Panc1 (cell line): ENCODE data around the gene RPSA. TPM values are rescaled to one million over a fixed set of nuclear protein-coding genes. Genes with fewer than 3 reads are reported as not detected.
"Not testable (repeated sequence)": the region's sequence is repeated elsewhere in the genome, so short reads cannot be mapped to it uniquely, and the experiment has no call there.

ENCODE experiments used
- ATAC-seq: fragments of 200-7000 bp; cut with Tn5 transposase; 2 replicates; pipeline ENCODE4 v1.9.1; 2020; ENCODE audit warnings: mild to moderate bottlenecking, moderate library complexity
- BruUV-seq: library from RNA; stranded (reverse); fragments of 400-500 nt; replicated peaks from 2 replicates; lab custom pipeline; 2021; lab: Mats Ljungman, UMichigan
- CTCF ChIA-PET: fragments of 300-600 bp; sonication (Branson Sonifier 250); formaldehyde crosslinking; loops from one replicate; lab custom pipeline; 2022; ENCODE audit warnings: antibody characterized with exemption; lab: Charles Lee
- POLR2A ChIA-PET: fragments of 300-600 bp; sonication (Branson Sonifier 250); formaldehyde crosslinking; loops from one replicate; lab custom pipeline; 2022; ENCODE audit warnings: antibody characterized with exemption; lab: Charles Lee
- DNase-seq: peaks from one replicate; pipeline ENCODE4 v3.0.0-alpha.2; 2010; ENCODE audit warnings: low read depth, low spot score
- H3K27ac ChIP-seq: 2 replicates; pipeline ENCODE4 v1.5.1; 2011; ENCODE audit warnings: mild to moderate bottlenecking, low read length, inconsistent platforms
- H3K27me3 ChIP-seq: fragments of 200-500 bp; sonication (Bioruptor generic); 2 replicates; pipeline ENCODE4 v1.6.0; 2014; ENCODE audit warnings: low read length, inconsistent platforms; ENCODE audit not compliant: control insufficient read depth, insufficient read depth
- H3K36me3 ChIP-seq: fragments of 200-500 bp; sonication (Bioruptor generic); 2 replicates; pipeline ENCODE4 v1.5.1; 2014; ENCODE audit warnings: inconsistent platforms, mild to moderate bottlenecking, low read length, moderate library complexity; ENCODE audit not compliant: control insufficient read depth, insufficient read depth
- H3K4me1 ChIP-seq: 2 replicates; pipeline ENCODE4 v1.5.1; 2011; ENCODE audit warnings: inconsistent platforms, mild to moderate bottlenecking, low read length, moderate library complexity; ENCODE audit not compliant: control insufficient read depth, insufficient read depth
- H3K4me3 ChIP-seq, 2 experiments: 2 replicates each; pipeline ENCODE4 v1.5.1; 2011 to 2012; ENCODE audit warnings: low read depth in 2 of 2, low read length in 2 of 2, mild to moderate bottlenecking in 2 of 2, inconsistent platforms in 1 of 2, moderate library complexity in 1 of 2
- H3K9me3 ChIP-seq: fragments of 200-500 bp; sonication (Bioruptor generic); 2 replicates; pipeline ENCODE4 v1.5.1; 2014; ENCODE audit warnings: low read depth, mild to moderate bottlenecking, inconsistent platforms, low read length, moderate library complexity; ENCODE audit not compliant: control insufficient read depth, insufficient read depth
- CTCF ChIP-seq: fragments of 450-650 bp; IDR thresholded peaks from 2 replicates; pipeline ENCODE4 v1.5.1; 2017; ENCODE audit warnings: mild to moderate bottlenecking
- POLR2AphosphoS5 ChIP-seq: IDR thresholded peaks from 2 replicates; pipeline ENCODE4 v1.6.1; 2012; ENCODE audit warnings: mild to moderate bottlenecking, low read depth, low read length, moderate library complexity
- REST ChIP-seq, 2 experiments: IDR thresholded peaks; 2 replicates each; pipeline ENCODE4 v1.6.1; 2011 to 2012; ENCODE audit warnings: low read depth in 2 of 2, control low read depth in 1 of 2, low read length in 1 of 2, mild to moderate bottlenecking in 1 of 2, moderate library complexity in 1 of 2; ENCODE audit not compliant: insufficient read depth in 1 of 2
- SIN3A ChIP-seq: IDR thresholded peaks from 2 replicates; pipeline ENCODE4 v1.6.1; 2012; ENCODE audit warnings: low read depth, mild to moderate bottlenecking, low read length, moderate library complexity, borderline replicate concordance; ENCODE audit not compliant: insufficient read depth
- TCF7L2 ChIP-seq: IDR thresholded peaks from 2 replicates; pipeline ENCODE4 v1.6.1; 2011; ENCODE audit warnings: mild to moderate bottlenecking, low read depth, low read length, inconsistent platforms
- in situ Hi-C: cut with HindIII; loops from 2 replicates; pipeline ENCODE4 v1.10.0; 2016; ENCODE audit warnings: low sequenced_read_pairs, low pct_unique_long_range_greater_than_20kb
- intact Hi-C: fragments of 100-400 bp; cut with micrococcal nuclease; formaldehyde crosslinking; loops from one replicate; pipeline ENCODE4 v1.10.0; 2022; ENCODE audit not compliant: unreplicated experiment
- total RNA-seq: library from RNA; stranded (reverse); gene quantifications from one replicate; pipeline ENCODE4 v1.2.1, GENCODE V29; 2021; ENCODE audit not compliant: unreplicated experiment

RPSA gene
- total RNA-seq, 1 experiment from 2014 or later: 856 TPM

GRCh38 chr3:39415983-39416382, 9.5 kb downstream of the RPSA start:
- TF ChIP-seq CTCF (no peak), SIN3A (no peak), REST (IDR thresholded peaks at IDR 0.05; ENCODE audit: insufficient read depth in 1 of 2, low read depth in 2 of 2, low read length in 1 of 2) (no peak), POLR2AphosphoS5 (no peak), TCF7L2 (no peak)
- no peak for DNase-seq
- no TSS peak for BruUV-seq
- ATAC-seq: peak; percentile 40; the same call in 1 of the 2 replicates
- POLR2A ChIA-PET: no interaction called here
- CTCF ChIA-PET: interaction anchor here (1.6 kb wide), 1 partner anchor 84 kb away, joined by 6 read pairs; no protein-coding TSS in a partner anchor
- intact Hi-C loops (no loop called here), in situ Hi-C loops (no loop called here)
- no peaks in the 10 kb centered on the region for H3K27me3 ChIP-seq
- no peaks in the 10 kb centered on the region for H3K9me3 ChIP-seq
- no peak overlapping the region for H3K4me3 ChIP-seq
- peaks cover 8% of the 10 kb centered on the region for H3K36me3 ChIP-seq
- H3K27ac ChIP-seq: no peak overlapping the region
- H3K4me1 ChIP-seq: 0 out of 2 replicates have a peak, but pooled peaks cover 3% of the 10 kb centered on the region

GRCh38 chr3:39416998-39417397, 10.5 kb downstream of the RPSA start:
- H3K27me3 ChIP-seq, DNase-seq, H3K36me3 ChIP-seq, H3K4me3 ChIP-seq, H3K9me3 ChIP-seq, BruUV-seq, ATAC-seq, intact Hi-C loops, POLR2A ChIA-PET, H3K4me1 ChIP-seq, in situ Hi-C loops, H3K27ac ChIP-seq: not testable (repeated sequence)
- CTCF ChIA-PET: interaction anchor here (0.7 to 1.6 kb wide), 2 partner anchors 70 to 83 kb away, joined by 3 to 6 read pairs; no protein-coding TSS in a partner anchor

GRCh38 chr3:39418556-39419225, 12.2 kb downstream of the RPSA start:
- H3K4me1 ChIP-seq, H3K36me3 ChIP-seq, POLR2A ChIA-PET, H3K4me3 ChIP-seq, H3K9me3 ChIP-seq, CTCF ChIA-PET, in situ Hi-C loops, BruUV-seq, ATAC-seq, intact Hi-C loops, H3K27ac ChIP-seq, H3K27me3 ChIP-seq, DNase-seq: not testable (repeated sequence)
